Loucy (cell line): ENCODE results near the gene SMPDL3A.

ENCODE experiments used
- CTCF ChIP-seq: fragments of 200-600 bp; sonication (generic); conservative IDR thresholded peaks from 2 replicates; pipeline ENCODE4 v1.5.1; 2014; ENCODE audit warnings: mild to moderate bottlenecking, antibody characterized with exemption, low read length
- EZH2phosphoT487 ChIP-seq: fragments of 200-600 bp; IDR thresholded peaks from 2 replicates; pipeline ENCODE4 v1.6.1; 2018; ENCODE audit warnings: antibody characterized with exemption, mild to moderate bottlenecking, moderate library complexity, borderline replicate concordance

- TF ChIP-seq EZH2phosphoT487 (no peak), CTCF (no peak)
Observed at GRCh38 chr6:122799916-122800686, 11.0 kb downstream of the SMPDL3A start.
